22Rv1 (cell line): ENCODE measurements around the gene DEFB125.
A peak's percentile ranks its signal among the peaks of the same experiment; 100 is the strongest.

Source experiments
- H3K27ac ChIP-seq: fragments of 450-650 bp; 2 replicates; pipeline ENCODE4 v1.5.1; 2017
- CTCF ChIP-seq: fragments of 450-650 bp; IDR thresholded peaks from 2 replicates; pipeline ENCODE4 v1.5.1; 2017; ENCODE audit warnings: mild to moderate bottlenecking
- ZFX ChIP-seq: fragments of 450-650 bp; IDR thresholded peaks from 2 replicates; pipeline ENCODE4 v1.6.1; 2017; ENCODE audit warnings: antibody characterized with exemption, borderline replicate concordance

Gene DEFB125

GRCh38 chr20:103456-103855, 16.0 kb downstream of the DEFB125 start:
- TF ChIP-seq CTCF (no peak), ZFX (no peak)
- H3K27ac ChIP-seq = no peak overlapping the region

- TF ChIP-seq CTCF (no peak), ZFX (no peak)
- H3K27ac ChIP-seq = no peak overlapping the region
Measured at GRCh38 chr20:112396-112795, 24.9 kb downstream of the DEFB125 start.

GRCh38 chr20:117518-117917, 30.0 kb downstream of the DEFB125 start:
- H3K27ac ChIP-seq = no peak overlapping the region
- TF ChIP-seq ZFX (no peak), CTCF (no peak)

- peak overlapping the region; percentile 29; the same call in 1 of the 2 replicates for H3K27ac ChIP-seq
Measured at GRCh38 chr20:129786-130323, 42.4 kb downstream of the DEFB125 start.

- TF ChIP-seq CTCF (peak; percentile 85), ZFX (no peak)
- no peak overlapping the region for H3K27ac ChIP-seq
Measured at GRCh38 chr20:137668-138490, 50.4 kb downstream of the DEFB125 start.

- no peak for TF ChIP-seq CTCF
- no peak for TF ChIP-seq ZFX
- no peak within 1 kb of the TSS for H3K27ac ChIP-seq
Measured at GRCh38 chr20:142290-142689, 54.8 kb downstream of the DEFB125 start, which contains the start of gene DEFB126. DEFB126 (plus strand) TSS chr20:142590; CDS start chr20:142629, 39 bp downstream.

GRCh38 chr20:145877-146276, 58.4 kb downstream of the DEFB125 start:
- no peak overlapping the region for H3K27ac ChIP-seq
- TF ChIP-seq CTCF = no peak
- no peak for TF ChIP-seq ZFX
